ENCODE results near the gene DDX50.
"Not testable (repeated sequence)": the region's sequence is repeated elsewhere in the genome, so short reads cannot be mapped to it uniquely, and the experiment has no call there.

DNA sequence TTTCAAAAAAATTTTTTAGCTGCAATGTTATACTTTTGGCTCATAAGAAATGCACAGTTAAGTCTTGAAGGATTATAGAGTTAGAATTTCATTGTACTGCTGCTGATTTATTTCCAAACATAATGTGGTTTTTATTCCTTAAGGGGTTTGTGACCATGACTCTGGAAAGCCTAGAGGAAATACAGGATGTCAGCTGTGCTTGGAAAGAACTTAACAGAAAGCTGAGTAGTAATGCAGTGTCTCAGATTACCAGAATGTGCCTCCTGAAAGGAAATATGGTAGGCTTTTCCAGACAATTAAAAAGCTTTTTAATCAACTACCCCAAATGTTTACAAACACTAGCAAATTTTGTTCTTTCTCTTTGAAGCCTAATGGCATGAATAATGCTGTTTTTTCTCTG lies 39.8 kb downstream of the DDX50 start:
- not testable (repeated sequence) for TF ChIP-seq ZNF274 (IDR thresholded peaks at IDR 0.05; ENCODE audit: low read depth, low read length); YY1 (IDR thresholded peaks at IDR 0.05; ENCODE audit: insufficient read depth, insufficient read length); SUZ12 (IDR thresholded peaks at IDR 0.05; ENCODE audit: extremely low read depth, insufficient read depth, insufficient read length)

Measured in NT2/D1 (cell line).